HG03066 (cell line): ENCODE measurements around the gene KCNJ6.
"Not testable (repeated sequence)": the region's sequence is repeated elsewhere in the genome, so short reads cannot be mapped to it uniquely, and the experiment has no call there.

Source experiments
- ATAC-seq: cut with Tn5 transposase; IDR thresholded peaks from one replicate; pipeline ENCODE4 v1.9.1; 2021; ENCODE audit warnings: low read depth; ENCODE audit not compliant: unreplicated experiment

KCNJ6 gene

GRCh38 chr21:37784591-37785318 lies 131.5 kb downstream of the KCNJ6 start:
- no peak for ATAC-seq

GRCh38 chr21:37783016-37783415 lies 133.2 kb downstream of the KCNJ6 start:
- no peak for ATAC-seq

GRCh38 chr21:37780991-37781983 lies 135.0 kb downstream of the KCNJ6 start:
- ATAC-seq, result no peak

- ATAC-seq, result no peak
These were observed 145.1 kb downstream of the KCNJ6 start for GRCh38 chr21:37771181-37771580.

GRCh38 chr21:37770461-37770860 lies 145.8 kb downstream of the KCNJ6 start:
- ATAC-seq, result no peak

- ATAC-seq, result no peak
These were observed 146.6 kb downstream of the KCNJ6 start for GRCh38 chr21:37769656-37770055.

GRCh38 chr21:37767984-37768383 lies 148.3 kb downstream of the KCNJ6 start:
- ATAC-seq, result no peak

GRCh38 chr21:37766129-37766528 lies 150.1 kb downstream of the KCNJ6 start:
- ATAC-seq, result no peak

- no peak for ATAC-seq
These were observed 150.9 kb downstream of the KCNJ6 start for GRCh38 chr21:37765221-37765900.

- no peak for ATAC-seq
These were observed 151.6 kb downstream of the KCNJ6 start for GRCh38 chr21:37764691-37765090.

GRCh38 chr21:37763298-37763697 lies 153.0 kb downstream of the KCNJ6 start:
- ATAC-seq, result no peak

- ATAC-seq, result no peak
These were observed 153.7 kb downstream of the KCNJ6 start for GRCh38 chr21:37762606-37763005.

- not testable (repeated sequence) for ATAC-seq
These were observed 154.9 kb downstream of the KCNJ6 start for GRCh38 chr21:37761406-37761805.

GRCh38 chr21:37759777-37760176 lies 156.5 kb downstream of the KCNJ6 start:
- ATAC-seq, result no peak

GRCh38 chr21:37758982-37759381 lies 157.3 kb downstream of the KCNJ6 start:
- no peak for ATAC-seq

GRCh38 chr21:37757606-37758376 lies 158.5 kb downstream of the KCNJ6 start:
- no peak for ATAC-seq

- ATAC-seq, result no peak
These were observed 163.1 kb downstream of the KCNJ6 start for GRCh38 chr21:37753122-37753599.

GRCh38 chr21:37751268-37751975 lies 164.8 kb downstream of the KCNJ6 start:
- no peak for ATAC-seq

- ATAC-seq, result no peak
These were observed 167.1 kb downstream of the KCNJ6 start for GRCh38 chr21:37749132-37749531.
